Spleen (tissue), 11 donors: ENCODE data around the gene RAB35. TPM values are rescaled to one million over a fixed set of nuclear protein-coding genes. Genes with fewer than 3 reads are reported as not detected.

Source experiments
- DNase-seq: peaks from one replicate; pipeline ENCODE4 v3.0.0-alpha.2; 2020
- H3K27ac ChIP-seq, 8 donors: fragments of 200-600 bp; sonication (generic) in 7 of 8; 1 replicate in 4 of 8; 2 replicates in 4 of 8; pipeline versions ENCODE4 v1.5.0 to v1.8.0; 2016 to 2021; ENCODE audit warnings: inconsistent platforms in 4 of 8, mild to moderate bottlenecking in 4 of 8, moderate library complexity in 1 of 8
- H3K27me3 ChIP-seq, 7 donors: fragments of 200-600 bp; sonication (generic) in 6 of 7; replicated peaks in 1 of 7; 1 replicate in 4 of 7; 2 replicates in 3 of 7; pipeline versions ENCODE4 v1.5.0 to v1.8.0; 2016 to 2021; ENCODE audit warnings: inconsistent platforms in 3 of 7, mild to moderate bottlenecking in 1 of 7
- H3K36me3 ChIP-seq, 6 donors: fragments of 200-600 bp; sonication (generic) in 5 of 6; 1 replicate in 4 of 6; 2 replicates in 2 of 6; pipeline versions ENCODE4 v1.5.0 to v1.8.0; 2016 to 2021; ENCODE audit warnings: inconsistent platforms in 2 of 6
- H3K4me1 ChIP-seq, 6 donors: fragments of 200-600 bp; sonication (generic) in 5 of 6; 1 replicate in 3 of 6; 2 replicates in 3 of 6; pipeline versions ENCODE4 v1.5.0 to v1.8.0; 2016 to 2021; ENCODE audit warnings: inconsistent platforms in 3 of 6
- H3K4me3 ChIP-seq, 8 donors: fragments of 200-600 bp; sonication (generic) in 7 of 8; 1 replicate in 4 of 8; 2 replicates in 4 of 8; pipeline versions ENCODE4 v1.5.0 to v1.8.0; 2016 to 2021; ENCODE audit warnings: inconsistent platforms in 4 of 8, mild to moderate bottlenecking in 4 of 8, moderate library complexity in 2 of 8
- H3K9me3 ChIP-seq, 8 donors: fragments of 200-600 bp; sonication (generic) in 7 of 8; 1 replicate in 4 of 8; 2 replicates in 4 of 8; pipeline versions ENCODE4 v1.5.0 to v1.8.0; 2016 to 2021; ENCODE audit warnings: inconsistent platforms in 4 of 8
- POLR2A ChIP-seq, 3 donors: fragments of 450-650 bp; IDR thresholded peaks; one replicate each; pipeline ENCODE4 v1.5.1; 2017; ENCODE audit warnings: antibody characterized with exemption in 3 of 3, mild to moderate bottlenecking in 1 of 3
- POLR2AphosphoS5 ChIP-seq, 3 donors: sonication (generic); formaldehyde crosslinking; IDR thresholded peaks; one replicate each; pipeline ENCODE4 v1.5.1; 2017; ENCODE audit warnings: antibody characterized with exemption in 3 of 3
- WGBS, 5 donors: extraction: QIAGEN DNeasy Blood & Tissue Kit in 3 of 5; methylation state at CpG; one replicate each; pipeline versions ENCODE4 v1.1.5 to v1.1.7; 2013 to 2018; 5-methylcytosine and 5-hydroxymethylcytosine counted together
- intact Hi-C: fragments of 100-400 bp; cut with DNase I; formaldehyde crosslinking; loops from one replicate; pipeline ENCODE4 v1.15.0; 2023; ENCODE audit warnings: low total_unique reads
- polyA plus RNA-seq, 3 donors: library from polyadenylated mRNA; stranded (reverse); fragments of 200-250 nt; gene quantifications; one replicate each; pipeline ENCODE4 v1.2.1, GENCODE V29; 2013
- total RNA-seq, 7 donors: library from RNA; depleted of rRNA in 3 of 7; stranded (reverse); fragments of >200 nt in 3 of 7; fragmentation: NEBNext Ultra II Directional in 4 of 7; extraction: Animal tissue kit (Norgen Biotek cat#: 25700) in 4 of 7; gene quantifications; one replicate each; pipeline versions ENCODE4 v1.1.0 to v1.2.1, GENCODE V29; 2016 to 2021
- TF ChIP-seq, protein P1 (sequence below), 11 experiments: fragments of 200-600 bp in 7 of 11; fragments of 450-650 bp in 4 of 11; sonication (generic) in 4 of 11; IDR thresholded peaks in 8 of 11; conservative IDR thresholded peaks in 3 of 11; 1 replicate in 7 of 11; 2 replicates in 4 of 11; pipeline versions ENCODE4 v1.4.0 to v1.8.0; 2016 to 2021; ENCODE audit warnings: antibody characterized with exemption in 11 of 11, inconsistent platforms in 4 of 11, mild to moderate bottlenecking in 1 of 11
- donor health status: healthy with polysubstance abuse.
- donor health status: DM: no; HTN: no; CAD: no; lungs with moderate emphysema.
- donor health status: DM: no; HTN: no; CAD: no.
- donor health status: Bipolar disorder and iron deficiency.
- donor health status: healthy.
- donor health status: DM: no; HTN: no; CAD: no.
- donor health status: DM: yes; HTN: yes; CAD: no.

Gene RAB35
- total and polyA plus RNA-seq, 10 donors, result 14.8 to 69.8 (median 40.1) TPM

GRCh38 chr12:120096671-120097202 is 19.8 kb downstream of the RAB35 start:
- intact Hi-C loops, result no loop called here
- H3K27me3 ChIP-seq, result no peaks in the 10 kb centered on the region
- no peak overlapping the region for H3K4me3 ChIP-seq
- H3K9me3 ChIP-seq, result no peaks in the 10 kb centered on the region
- peaks cover 0 to 100% (median 82%) of the 10 kb centered on the region in 6 donors for H3K36me3 ChIP-seq
- peak in 1 of 3 donors; percentile 56 for TF ChIP-seq POLR2AphosphoS5 (IDR thresholded peaks at IDR 0.05)
- no peak for TF ChIP-seq POLR2A (IDR thresholded peaks at IDR 0.05)
- 93 to 96% (median 93%) methylated on average over 34 of the region's 34 CpGs for WGBS, 5 donors
- DNase-seq, result no peak
- peaks cover 14 to 23% (median 19%) of the 10 kb centered on the region in 6 donors for H3K4me1 ChIP-seq
- no peak overlapping the region for H3K27ac ChIP-seq

DNA sequence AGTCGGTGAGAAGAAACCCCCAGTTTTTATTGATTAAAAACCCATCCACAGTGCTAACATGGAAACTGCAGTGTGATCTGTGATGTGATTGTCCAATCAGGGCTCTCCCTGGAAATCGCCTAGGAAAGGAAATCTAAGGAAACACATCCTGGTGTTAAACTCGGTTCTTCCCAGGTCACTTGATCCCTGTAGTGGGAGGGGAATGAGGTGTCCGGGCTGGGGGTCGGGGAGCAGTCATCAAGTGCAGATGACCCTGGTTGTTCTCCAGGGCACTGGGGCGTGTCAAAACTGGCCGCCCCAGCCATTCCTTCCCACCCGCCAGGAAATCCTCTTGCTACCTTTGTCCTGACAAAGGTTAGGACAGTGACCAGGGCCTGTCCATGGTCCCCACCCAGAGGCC is 20.8 kb downstream of the RAB35 start:
- H3K4me3 ChIP-seq, result no peak overlapping the region
- no peaks in the 10 kb centered on the region for H3K9me3 ChIP-seq
- TF ChIP-seq POLR2AphosphoS5 (IDR thresholded peaks at IDR 0.05), result no peak
- no peak for TF ChIP-seq POLR2A (IDR thresholded peaks at IDR 0.05)
- TF ChIP-seq, protein P1, sequence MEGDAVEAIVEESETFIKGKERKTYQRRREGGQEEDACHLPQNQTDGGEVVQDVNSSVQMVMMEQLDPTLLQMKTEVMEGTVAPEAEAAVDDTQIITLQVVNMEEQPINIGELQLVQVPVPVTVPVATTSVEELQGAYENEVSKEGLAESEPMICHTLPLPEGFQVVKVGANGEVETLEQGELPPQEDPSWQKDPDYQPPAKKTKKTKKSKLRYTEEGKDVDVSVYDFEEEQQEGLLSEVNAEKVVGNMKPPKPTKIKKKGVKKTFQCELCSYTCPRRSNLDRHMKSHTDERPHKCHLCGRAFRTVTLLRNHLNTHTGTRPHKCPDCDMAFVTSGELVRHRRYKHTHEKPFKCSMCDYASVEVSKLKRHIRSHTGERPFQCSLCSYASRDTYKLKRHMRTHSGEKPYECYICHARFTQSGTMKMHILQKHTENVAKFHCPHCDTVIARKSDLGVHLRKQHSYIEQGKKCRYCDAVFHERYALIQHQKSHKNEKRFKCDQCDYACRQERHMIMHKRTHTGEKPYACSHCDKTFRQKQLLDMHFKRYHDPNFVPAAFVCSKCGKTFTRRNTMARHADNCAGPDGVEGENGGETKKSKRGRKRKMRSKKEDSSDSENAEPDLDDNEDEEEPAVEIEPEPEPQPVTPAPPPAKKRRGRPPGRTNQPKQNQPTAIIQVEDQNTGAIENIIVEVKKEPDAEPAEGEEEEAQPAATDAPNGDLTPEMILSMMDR (IDR thresholded peaks at IDR 0.05 in 8 of 11, conservative IDR thresholded peaks at IDR 0.05 in 3 of 11), result no peak
- WGBS, 5 donors, result 71 to 95% (median 84%) methylated on average over 5 to 8 of the region's 8 CpGs
- no peak for DNase-seq
- peaks cover 4 to 13% (median 9%) of the 10 kb centered on the region in 6 donors for H3K4me1 ChIP-seq
- intact Hi-C loops, result no loop called here
- peaks cover 0 to 100% (median 82%) of the 10 kb centered on the region in 6 donors for H3K36me3 ChIP-seq
- no peak overlapping the region for H3K27ac ChIP-seq
- no peaks in the 10 kb centered on the region for H3K27me3 ChIP-seq

DNA sequence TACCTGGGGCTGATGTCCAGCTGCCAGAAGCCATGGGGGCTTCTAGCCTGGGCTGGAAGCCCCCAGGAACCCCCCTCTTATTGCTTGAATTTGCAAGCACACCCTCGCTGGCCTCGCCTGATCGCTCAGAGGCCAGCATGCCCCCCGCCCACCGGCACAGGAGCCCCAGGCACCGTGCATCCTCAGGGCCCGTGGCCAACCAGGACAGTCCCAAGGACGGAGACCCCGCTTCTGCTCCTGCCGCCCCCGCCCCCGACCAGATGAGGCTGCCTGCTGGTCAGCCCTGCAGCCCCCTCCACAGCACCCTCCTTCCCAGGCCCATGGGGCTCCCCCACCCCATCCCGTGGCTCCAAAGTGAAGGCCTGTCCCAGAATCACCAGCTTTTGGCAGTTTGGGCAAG is 21.2 kb downstream of the RAB35 start:
- Histone ChIP-seq H3K4me1 (peaks cover 0 to 9% (median 5%) of the 10 kb centered on the region in 6 donors), H3K27ac (no peak overlapping the region), H3K36me3 (peaks cover 0 to 100% (median 78%) of the 10 kb centered on the region in 6 donors), H3K4me3 (no peak overlapping the region), H3K9me3 (no peaks in the 10 kb centered on the region), H3K27me3 (no peaks in the 10 kb centered on the region)
- WGBS, 5 donors, result 88 to 97% (median 95%) methylated on average over 7 to 13 of the region's 13 CpGs
- intact Hi-C loops, result no loop called here
- DNase-seq, result no peak
- TF ChIP-seq POLR2A (IDR thresholded peaks at IDR 0.05) (no peak), POLR2AphosphoS5 (IDR thresholded peaks at IDR 0.05) (no peak)
- TF ChIP-seq, protein P1 (IDR thresholded peaks at IDR 0.05 in 8 of 11, conservative IDR thresholded peaks at IDR 0.05 in 3 of 11), result no peak

DNA sequence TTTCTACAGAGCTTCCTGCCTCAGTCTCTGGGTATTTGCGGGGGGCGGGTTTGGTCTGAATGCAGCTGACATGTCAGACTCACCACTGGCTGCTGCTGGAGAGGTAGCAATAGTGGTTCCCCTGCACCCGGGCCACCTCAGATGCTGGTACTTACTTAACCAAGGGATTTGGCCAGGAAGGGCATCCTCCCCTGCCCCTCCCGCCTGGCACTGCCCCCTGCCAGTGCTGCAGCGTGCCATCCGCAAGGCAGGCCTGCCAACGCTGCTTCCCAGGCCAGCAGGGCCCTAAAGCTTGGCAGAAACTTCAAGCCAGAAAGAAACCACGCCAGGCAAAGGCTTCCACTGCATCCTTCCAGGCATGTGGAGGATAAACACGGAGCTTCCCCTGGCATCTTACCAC is 22.1 kb downstream of the RAB35 start:
- Histone ChIP-seq H3K36me3 (peaks cover 0 to 98% (median 71%) of the 10 kb centered on the region in 6 donors), H3K4me3 (no peak overlapping the region), H3K9me3 (no peaks in the 10 kb centered on the region), H3K27ac (no peak overlapping the region), H3K27me3 (no peaks in the 10 kb centered on the region), H3K4me1 (peaks cover 0 to under 1% (median 0%) of the 10 kb centered on the region in 6 donors)
- WGBS, 5 donors, result 80 to 87% (median 85%) methylated on average over 6 to 9 of the region's 9 CpGs
- DNase-seq, result no peak
- TF ChIP-seq, protein P1 (IDR thresholded peaks at IDR 0.05 in 8 of 11, conservative IDR thresholded peaks at IDR 0.05 in 3 of 11), result no peak
- TF ChIP-seq POLR2AphosphoS5 (IDR thresholded peaks at IDR 0.05) (peak in 1 of 3 donors; percentile 17), POLR2A (IDR thresholded peaks at IDR 0.05) (no peak)
- intact Hi-C loops, result no loop called here
